ENCODE data around the gene CHAC1.

Gene CHAC1

DNA sequence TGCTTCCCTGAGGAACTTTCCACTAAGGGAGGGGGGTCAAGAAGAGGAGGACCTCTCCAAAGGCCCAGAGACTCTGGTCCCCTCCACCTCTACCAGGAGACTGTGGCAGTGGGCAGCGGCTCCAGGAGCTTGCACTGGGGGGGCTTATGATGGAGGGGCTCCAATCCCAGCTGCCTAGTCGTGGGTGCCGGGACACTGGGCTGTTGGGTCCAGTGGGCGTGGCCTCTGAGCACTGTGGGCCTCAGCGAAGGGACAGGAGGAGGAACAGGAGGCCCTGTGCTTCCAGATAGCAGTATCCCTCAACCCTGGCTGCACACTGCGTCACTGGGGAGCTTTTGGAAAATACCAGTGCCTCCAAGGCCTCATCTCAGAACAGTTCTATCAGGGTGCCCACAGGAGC, 37.6 kb upstream of the CHAC1 start:
- H3K27ac Mint-ChIP-seq: no peak overlapping the region
- no peak overlapping the region for H3K4me3 Mint-ChIP-seq
- H3K27me3 Mint-ChIP-seq: peaks cover 2% of the 10 kb centered on the region
- no peaks in the 10 kb centered on the region for H3K9me3 Mint-ChIP-seq
- intact Hi-C loops (cut with micrococcal nuclease): no loop called here
- H3K4me1 Mint-ChIP-seq (ENCODE audit: low read depth): no peaks in the 10 kb centered on the region
- no peaks in the 10 kb centered on the region for H3K36me3 Mint-ChIP-seq (ENCODE audit: low read depth)

DNA sequence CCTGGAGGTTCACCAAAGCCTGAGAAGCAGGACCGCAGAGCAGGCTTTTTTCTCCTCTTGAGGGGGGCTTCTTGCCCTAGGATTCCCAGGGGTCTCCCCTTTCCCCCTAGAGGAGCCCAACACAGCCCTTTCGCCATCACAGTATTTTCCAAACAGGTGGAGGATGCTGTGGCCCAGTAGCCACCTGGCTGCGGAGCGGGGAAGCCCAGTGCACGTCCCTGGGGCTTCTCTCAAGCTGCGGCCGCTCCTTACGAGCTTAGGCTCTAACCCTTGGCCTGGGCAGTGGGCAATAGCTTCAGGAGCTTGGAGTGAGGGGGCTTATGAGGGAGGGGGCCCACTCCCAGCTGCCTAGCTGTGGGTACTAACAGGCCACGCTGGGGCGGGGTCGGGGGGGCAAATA, 35.7 kb upstream of the CHAC1 start:
- Mint-ChIP-seq H3K9me3 (no peaks in the 10 kb centered on the region), H3K36me3 (ENCODE audit: low read depth) (no peaks in the 10 kb centered on the region), H3K4me3 (no peak overlapping the region), H3K27ac (no peak overlapping the region), H3K27me3 (peaks cover 10% of the 10 kb centered on the region), H3K4me1 (ENCODE audit: low read depth) (no peaks in the 10 kb centered on the region)
- intact Hi-C loops (cut with micrococcal nuclease): no loop called here

DNA sequence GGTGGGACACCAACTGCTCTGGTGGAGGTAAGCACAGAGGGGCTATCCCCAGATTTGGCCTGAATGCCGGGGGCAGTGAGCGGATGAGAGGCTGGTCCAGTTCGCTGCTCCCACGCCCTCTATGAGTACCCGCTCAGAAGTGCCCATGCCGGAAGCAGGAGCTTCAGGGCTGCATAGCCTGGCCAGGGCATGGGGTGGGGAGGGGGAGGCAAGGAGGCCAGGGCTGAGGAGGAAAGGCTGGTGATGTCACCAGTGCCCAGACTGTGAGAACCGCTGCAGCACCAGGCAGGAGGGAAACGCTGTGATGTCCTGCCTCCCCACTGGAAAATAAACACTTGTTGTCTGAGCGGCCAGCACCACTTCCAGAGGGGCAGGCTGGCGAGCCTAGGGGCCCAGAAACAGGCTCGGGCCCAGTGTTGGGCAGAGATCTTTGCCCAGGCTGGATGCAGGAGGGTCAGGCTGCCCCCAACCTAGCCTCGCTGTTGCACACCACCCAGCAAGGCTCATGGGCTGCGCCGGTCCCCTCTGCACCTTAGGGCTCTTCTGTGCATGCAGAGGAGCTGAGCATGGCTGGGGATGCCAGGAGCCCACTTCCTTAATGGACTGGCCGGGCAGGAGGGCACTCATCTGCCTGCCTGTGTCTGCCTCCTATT, 35.0 kb upstream of the CHAC1 start:
- intact Hi-C loops (cut with micrococcal nuclease): no loop called here
- H3K36me3 Mint-ChIP-seq (ENCODE audit: low read depth): no peaks in the 10 kb centered on the region
- peaks cover 16% of the 10 kb centered on the region for H3K27me3 Mint-ChIP-seq
- H3K4me1 Mint-ChIP-seq (ENCODE audit: low read depth): no peaks in the 10 kb centered on the region
- H3K9me3 Mint-ChIP-seq: no peaks in the 10 kb centered on the region
- H3K27ac Mint-ChIP-seq: no peak overlapping the region
- no peak overlapping the region for H3K4me3 Mint-ChIP-seq

DNA sequence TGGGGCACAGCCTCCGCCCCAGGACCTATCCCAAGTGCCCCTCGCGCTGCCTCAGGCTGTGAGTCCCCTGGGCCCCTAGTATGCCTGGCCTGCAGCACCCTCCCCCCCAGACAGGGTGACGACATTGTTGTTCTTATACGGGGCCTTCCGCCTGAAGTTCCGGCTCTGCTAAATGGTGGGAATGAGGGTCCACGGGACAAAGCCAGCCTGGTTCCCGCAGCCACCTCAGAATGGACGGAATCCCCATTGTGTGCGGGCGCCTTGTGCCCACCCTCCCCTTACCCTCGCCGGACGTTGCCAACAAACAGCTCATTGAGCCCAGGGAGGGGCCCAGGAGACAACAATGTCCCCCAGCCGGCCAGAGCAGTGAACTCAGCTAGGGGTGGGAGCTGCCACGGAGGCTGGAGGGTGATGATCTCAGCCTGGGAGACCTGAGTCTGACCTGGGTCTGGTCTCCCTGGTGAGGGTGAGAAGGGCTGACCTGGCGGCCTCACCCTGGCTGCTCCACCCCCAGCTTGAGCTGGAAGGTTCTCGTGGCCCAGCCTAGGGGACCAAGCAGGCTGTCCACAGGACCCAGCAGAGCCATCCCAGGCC, 34.4 kb upstream of the CHAC1 start:
- intact Hi-C loops (cut with micrococcal nuclease): no loop called here
- H3K4me3 Mint-ChIP-seq: no peak overlapping the region
- no peak overlapping the region for H3K27ac Mint-ChIP-seq

DNA sequence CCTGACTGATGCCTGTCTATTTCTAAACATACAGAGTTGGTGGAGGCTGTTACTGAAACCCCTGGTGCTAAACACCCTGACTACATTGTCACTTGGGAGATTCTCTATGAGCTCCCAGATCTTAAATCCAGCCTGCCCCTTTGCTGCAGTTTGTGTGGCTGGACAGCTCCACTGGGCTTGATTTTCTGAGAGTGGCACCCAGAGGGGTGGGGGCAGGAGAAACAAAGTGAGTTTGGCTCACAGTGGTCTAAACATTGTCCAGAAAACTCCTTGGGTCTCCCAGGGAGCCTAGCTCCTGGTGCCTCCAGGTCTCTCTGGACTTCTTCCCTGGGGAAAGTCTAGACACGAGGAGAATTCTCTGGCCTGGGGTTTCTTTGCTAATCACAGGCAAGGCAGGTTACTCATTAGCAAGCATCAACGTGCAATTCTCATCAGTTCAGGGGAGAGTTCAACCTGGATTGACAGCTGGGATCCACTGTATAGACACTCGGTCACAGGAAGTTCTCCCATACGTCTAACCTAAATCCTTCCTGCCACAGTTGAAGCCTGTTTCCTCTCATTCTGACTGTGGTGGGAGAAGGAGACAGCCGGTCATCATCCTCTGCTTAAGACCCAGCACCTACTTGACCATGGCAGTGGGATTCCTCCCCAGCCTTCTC, 31.2 kb upstream of the CHAC1 start:
- Mint-ChIP-seq H3K27ac (no peak overlapping the region), H3K9me3 (no peaks in the 10 kb centered on the region), H3K4me3 (no peak overlapping the region), H3K4me1 (ENCODE audit: low read depth) (peaks cover 19% of the 10 kb centered on the region), H3K27me3 (peaks cover 52% of the 10 kb centered on the region), H3K36me3 (ENCODE audit: low read depth) (no peaks in the 10 kb centered on the region)
- intact Hi-C loops (cut with micrococcal nuclease): no loop called here

More for the DNA sequence above, 34.4 kb upstream of the CHAC1 start:
- H3K27me3 Mint-ChIP-seq: peaks cover 20% of the 10 kb centered on the region
- H3K36me3 Mint-ChIP-seq (ENCODE audit: low read depth): no peaks in the 10 kb centered on the region
- H3K9me3 Mint-ChIP-seq: no peaks in the 10 kb centered on the region
- no peaks in the 10 kb centered on the region for H3K4me1 Mint-ChIP-seq (ENCODE audit: low read depth)

DNA sequence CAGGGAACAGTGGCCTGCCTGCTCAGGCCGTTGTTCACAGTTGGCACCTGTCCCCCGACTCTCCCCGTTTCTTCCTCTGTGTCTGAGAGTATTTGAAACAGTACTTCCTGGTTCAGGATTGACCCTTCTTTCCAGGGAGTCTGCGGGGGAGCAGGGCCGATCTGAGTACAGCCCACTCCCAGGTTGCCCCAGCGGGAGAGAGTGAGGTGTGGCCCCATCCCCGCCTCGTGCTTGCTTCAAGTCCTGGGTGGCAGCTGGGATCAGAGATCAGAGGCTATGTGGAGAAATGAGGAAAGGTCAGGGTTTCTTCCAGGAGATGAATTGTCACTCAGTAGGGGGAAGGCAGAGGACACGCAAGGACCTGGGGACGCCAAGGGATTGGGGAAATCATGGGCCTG, 30.7 kb upstream of the CHAC1 start:
- no peak overlapping the region for H3K4me3 Mint-ChIP-seq
- intact Hi-C loops (cut with micrococcal nuclease): no loop called here
- H3K36me3 Mint-ChIP-seq (ENCODE audit: low read depth): no peaks in the 10 kb centered on the region
- H3K4me1 Mint-ChIP-seq (ENCODE audit: low read depth): peaks cover 24% of the 10 kb centered on the region
- peaks cover 58% of the 10 kb centered on the region for H3K27me3 Mint-ChIP-seq
- no peaks in the 10 kb centered on the region for H3K9me3 Mint-ChIP-seq
- H3K27ac Mint-ChIP-seq: no peak overlapping the region

- Mint-ChIP-seq H3K27ac (no peak overlapping the region), H3K9me3 (no peaks in the 10 kb centered on the region), H3K4me1 (ENCODE audit: low read depth) (peaks cover 27% of the 10 kb centered on the region), H3K27me3 (peaks cover 67% of the 10 kb centered on the region), H3K36me3 (ENCODE audit: low read depth) (no peaks in the 10 kb centered on the region), H3K4me3 (no peak overlapping the region)
- intact Hi-C loops (cut with micrococcal nuclease): no loop called here
Measured at GRCh38 chr15:40923551-40923950, 29.7 kb upstream of the CHAC1 start.

GRCh38 chr15:40925495-40925862, 27.8 kb upstream of the CHAC1 start:
- intact Hi-C loops (cut with micrococcal nuclease): no loop called here
- H3K9me3 Mint-ChIP-seq: no peaks in the 10 kb centered on the region
- H3K27ac Mint-ChIP-seq: no peak overlapping the region
- no peak overlapping the region for H3K4me3 Mint-ChIP-seq
- H3K36me3 Mint-ChIP-seq (ENCODE audit: low read depth): no peaks in the 10 kb centered on the region
- peaks cover 46% of the 10 kb centered on the region for H3K4me1 Mint-ChIP-seq (ENCODE audit: low read depth)
- peaks cover 86% of the 10 kb centered on the region for H3K27me3 Mint-ChIP-seq

- intact Hi-C loops (cut with micrococcal nuclease): no loop called here
- Mint-ChIP-seq H3K27ac (no peak overlapping the region), H3K4me1 (ENCODE audit: low read depth) (peaks cover 52% of the 10 kb centered on the region), H3K4me3 (peak overlapping the region; percentile 21), H3K27me3 (peaks cover 87% of the 10 kb centered on the region), H3K9me3 (no peaks in the 10 kb centered on the region), H3K36me3 (ENCODE audit: low read depth) (no peaks in the 10 kb centered on the region)
Measured at GRCh38 chr15:40925863-40926658, 27.2 kb upstream of the CHAC1 start.

DNA sequence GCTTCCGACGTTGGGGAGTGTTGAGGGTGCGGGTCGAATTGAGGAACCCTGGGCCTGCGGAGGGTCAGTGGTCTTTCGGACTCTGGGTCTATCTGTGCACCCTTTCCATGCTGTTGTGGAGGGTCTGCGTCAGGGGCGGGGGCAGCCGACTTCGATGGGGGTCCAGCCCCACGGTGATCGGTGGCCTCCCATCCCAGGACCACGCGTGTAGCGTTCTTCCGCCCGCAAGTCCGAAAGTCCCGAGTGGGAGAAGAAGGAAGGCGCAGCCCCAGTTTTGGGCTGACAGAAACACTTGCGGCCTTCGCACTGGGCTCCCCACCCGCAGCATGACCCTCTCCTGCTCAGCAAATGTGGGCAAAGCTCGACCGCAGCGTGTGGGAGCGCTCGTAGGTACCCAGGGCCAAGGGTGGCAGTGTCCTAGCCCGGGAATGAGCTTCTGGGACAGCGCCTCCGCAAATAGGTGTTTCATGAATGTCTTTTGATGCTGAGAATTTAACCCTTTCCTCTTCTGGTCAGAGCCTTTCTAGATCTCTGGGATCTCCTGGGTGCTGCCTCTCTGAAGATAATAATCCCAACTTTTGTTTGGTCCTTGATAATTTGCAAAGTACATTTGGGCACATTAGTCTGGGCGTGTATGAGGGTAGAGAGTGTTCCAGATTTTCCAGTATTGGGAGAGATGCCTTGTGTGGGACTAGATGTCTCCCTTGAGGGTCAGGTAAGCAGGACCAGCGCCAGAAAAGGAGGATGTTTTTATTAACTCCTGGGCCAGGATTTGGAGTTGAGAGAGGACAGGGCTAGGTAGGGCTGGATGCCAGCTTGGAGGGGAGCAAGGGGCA, 26.4 kb upstream of the CHAC1 start:
- H3K4me3 Mint-ChIP-seq: no peak overlapping the region
- no peaks in the 10 kb centered on the region for H3K9me3 Mint-ChIP-seq
- H3K27ac Mint-ChIP-seq: no peak overlapping the region
- H3K36me3 Mint-ChIP-seq (ENCODE audit: low read depth): no peaks in the 10 kb centered on the region
- peaks cover 95% of the 10 kb centered on the region for H3K27me3 Mint-ChIP-seq
- intact Hi-C loops (cut with micrococcal nuclease): no loop called here
- H3K4me1 Mint-ChIP-seq (ENCODE audit: low read depth): peaks cover 55% of the 10 kb centered on the region

GRCh38 chr15:40927495-40927872, 25.8 kb upstream of the CHAC1 start:
- H3K4me3 Mint-ChIP-seq: peak overlapping the region; percentile 44
- no peak overlapping the region for H3K27ac Mint-ChIP-seq
- no peaks in the 10 kb centered on the region for H3K36me3 Mint-ChIP-seq (ENCODE audit: low read depth)
- H3K4me1 Mint-ChIP-seq (ENCODE audit: low read depth): peaks cover 61% of the 10 kb centered on the region
- peaks cover 97% of the 10 kb centered on the region for H3K27me3 Mint-ChIP-seq
- H3K9me3 Mint-ChIP-seq: no peaks in the 10 kb centered on the region
- intact Hi-C loops (cut with micrococcal nuclease): no loop called here

DNA sequence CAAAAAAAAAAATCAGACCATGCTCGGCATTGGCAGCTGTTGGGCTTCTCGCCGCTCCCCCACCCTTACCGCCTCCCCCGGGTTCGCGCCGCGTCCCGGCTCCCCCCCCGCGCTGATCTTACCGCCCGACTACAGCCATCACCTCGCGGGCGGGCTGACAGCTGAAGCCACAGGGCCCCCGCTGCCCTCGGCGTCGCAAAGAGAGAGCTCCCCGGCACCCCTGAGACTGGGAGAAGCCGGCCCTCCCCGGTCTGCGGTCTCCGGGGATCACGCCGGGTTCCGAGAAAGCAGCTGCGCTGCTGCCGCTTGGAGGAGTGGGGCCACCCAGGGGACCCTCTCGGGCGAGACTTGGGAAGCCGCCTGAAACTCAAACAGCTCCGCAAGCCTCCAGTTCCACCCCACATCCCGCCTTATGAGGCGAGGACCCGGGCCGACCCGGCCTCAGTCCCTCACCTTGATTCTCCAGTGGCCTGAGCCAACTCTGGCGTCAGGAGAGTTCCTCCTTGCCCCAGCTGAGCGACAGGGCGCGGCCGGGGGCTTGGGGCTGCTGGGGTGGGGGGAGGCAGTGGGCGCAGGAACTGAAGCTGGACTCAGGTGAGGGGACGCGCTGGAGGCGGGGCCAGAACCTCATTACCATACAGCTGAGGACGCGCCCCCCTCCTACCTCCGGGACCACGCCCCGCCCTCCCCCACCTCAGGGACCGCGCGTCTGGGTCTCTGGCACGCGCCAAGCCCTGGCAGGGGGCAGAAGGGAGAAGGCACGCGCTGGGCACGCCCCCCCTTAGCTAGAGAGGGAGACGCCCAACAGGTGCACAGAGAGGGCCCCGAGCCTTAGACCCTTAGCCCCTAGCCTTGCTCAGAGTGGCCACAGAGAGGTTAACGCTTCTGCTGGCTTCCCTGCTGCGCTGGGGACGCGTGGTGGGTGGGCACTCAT, 25.1 kb upstream of the CHAC1 start:
- H3K27ac Mint-ChIP-seq: no peak overlapping the region
- intact Hi-C loops (cut with micrococcal nuclease): no loop called here
- H3K4me3 Mint-ChIP-seq: peak overlapping the region; percentile 44
- peaks cover 68% of the 10 kb centered on the region for H3K4me1 Mint-ChIP-seq (ENCODE audit: low read depth)
- no peaks in the 10 kb centered on the region for H3K36me3 Mint-ChIP-seq (ENCODE audit: low read depth)
- no peaks in the 10 kb centered on the region for H3K9me3 Mint-ChIP-seq
- peaks cover 97% of the 10 kb centered on the region for H3K27me3 Mint-ChIP-seq
